AG04449 (cell line): ENCODE results near the gene SFXN4.
A peak's percentile ranks its signal among the peaks of the same experiment; 100 is the strongest.
"Not testable (repeated sequence)": the region's sequence is repeated elsewhere in the genome, so short reads cannot be mapped to it uniquely, and the experiment has no call there.

ENCODE experiments used
- CTCF ChIA-PET: fragments of 350-600 bp; formaldehyde crosslinking; extraction: SDS; loops from one replicate; lab custom pipeline; 2021; ENCODE audit warnings: antibody characterized with exemption; lab: Yijun Ruan, JAX
- POLR2A ChIA-PET: fragments of 400-600, 350-600 bp; formaldehyde crosslinking; extraction: SDS; loops from one replicate; lab custom pipeline; 2020; ENCODE audit warnings: antibody characterized with exemption, inconsistent platforms; lab: Yijun Ruan, JAX
- DNase-seq: peaks from one replicate; pipeline ENCODE4 v3.0.0-alpha.2; 2010; ENCODE audit warnings: low read depth, low spot score
- H3K4me3 ChIP-seq: 2 replicates; pipeline ENCODE4 v1.5.1; 2011; ENCODE audit warnings: low read depth, mild to moderate bottlenecking, control low read depth, low read length
- TF ChIP-seq, protein P1 (sequence below): IDR thresholded peaks from one replicate; pipeline ENCODE4 v1.5.1; 2011; ENCODE audit warnings: mild to moderate bottlenecking, moderate library complexity, low read length, control low read depth, inconsistent platforms; ENCODE audit not compliant: insufficient read depth; ENCODE audit errors: missing control alignments

SFXN4 gene

DNA sequence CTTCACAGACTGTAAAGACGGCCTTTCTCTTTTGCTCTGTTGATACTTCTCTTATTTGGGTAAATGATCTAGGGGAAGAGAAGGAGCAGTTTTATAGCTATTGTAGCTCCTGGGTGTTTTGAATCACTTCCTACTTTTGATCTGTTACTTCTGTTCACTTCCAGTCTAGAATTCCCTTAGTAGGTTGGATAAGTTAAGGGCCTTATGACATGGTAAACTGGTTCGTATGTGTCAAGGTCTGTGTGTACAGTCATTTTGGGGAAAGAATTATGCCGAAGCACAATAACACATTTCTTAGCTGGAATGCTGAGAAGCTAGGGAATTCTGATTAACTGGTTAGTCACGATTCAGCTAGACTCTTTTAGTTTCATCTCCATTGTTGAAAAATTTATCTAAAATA is 53.5 kb downstream of the SFXN4 start:
- H3K4me3 ChIP-seq = no peak overlapping the region
- TF ChIP-seq, protein P1, sequence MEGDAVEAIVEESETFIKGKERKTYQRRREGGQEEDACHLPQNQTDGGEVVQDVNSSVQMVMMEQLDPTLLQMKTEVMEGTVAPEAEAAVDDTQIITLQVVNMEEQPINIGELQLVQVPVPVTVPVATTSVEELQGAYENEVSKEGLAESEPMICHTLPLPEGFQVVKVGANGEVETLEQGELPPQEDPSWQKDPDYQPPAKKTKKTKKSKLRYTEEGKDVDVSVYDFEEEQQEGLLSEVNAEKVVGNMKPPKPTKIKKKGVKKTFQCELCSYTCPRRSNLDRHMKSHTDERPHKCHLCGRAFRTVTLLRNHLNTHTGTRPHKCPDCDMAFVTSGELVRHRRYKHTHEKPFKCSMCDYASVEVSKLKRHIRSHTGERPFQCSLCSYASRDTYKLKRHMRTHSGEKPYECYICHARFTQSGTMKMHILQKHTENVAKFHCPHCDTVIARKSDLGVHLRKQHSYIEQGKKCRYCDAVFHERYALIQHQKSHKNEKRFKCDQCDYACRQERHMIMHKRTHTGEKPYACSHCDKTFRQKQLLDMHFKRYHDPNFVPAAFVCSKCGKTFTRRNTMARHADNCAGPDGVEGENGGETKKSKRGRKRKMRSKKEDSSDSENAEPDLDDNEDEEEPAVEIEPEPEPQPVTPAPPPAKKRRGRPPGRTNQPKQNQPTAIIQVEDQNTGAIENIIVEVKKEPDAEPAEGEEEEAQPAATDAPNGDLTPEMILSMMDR = no peak
- ChIA-PET CTCF (no interaction called here), POLR2A (interaction anchor here (0.7 to 1.4 kb wide), 3 partner anchors 8 to 421 kb away, joined by 3 to 4 read pairs (median 3); partner anchors contain the start of genes DENND10 and EIF3A)
- DNase-seq = peak; percentile 64

DNA sequence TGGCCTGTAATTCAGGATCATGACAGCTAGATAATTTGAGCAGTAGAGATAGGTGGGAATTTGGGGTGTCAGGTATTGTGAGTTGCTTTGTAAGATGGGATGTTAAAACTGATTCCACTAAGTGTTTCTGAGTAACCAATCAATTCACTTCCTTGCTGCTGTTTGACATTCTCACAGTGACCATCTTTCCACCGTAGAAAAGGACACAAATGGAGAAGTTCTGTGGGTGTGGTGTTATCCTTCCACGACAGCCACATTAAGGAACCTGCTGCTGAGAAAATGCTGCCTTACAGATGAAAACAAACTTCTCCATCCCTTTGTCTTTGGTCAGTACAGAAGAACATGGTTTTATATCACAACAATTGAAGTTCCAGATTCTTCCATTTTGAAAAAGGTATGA is 57.7 kb downstream of the SFXN4 start:
- POLR2A ChIA-PET = interaction anchor here (0.7 kb wide), 1 partner anchor 734 kb away, joined by 4 read pairs; no protein-coding TSS in a partner anchor
- not testable (repeated sequence) for H3K4me3 ChIP-seq, DNase-seq
- CTCF ChIA-PET = interaction anchor here (1.0 kb wide), 1 partner anchor 45 kb away, joined by 3 read pairs; no protein-coding TSS in a partner anchor

DNA sequence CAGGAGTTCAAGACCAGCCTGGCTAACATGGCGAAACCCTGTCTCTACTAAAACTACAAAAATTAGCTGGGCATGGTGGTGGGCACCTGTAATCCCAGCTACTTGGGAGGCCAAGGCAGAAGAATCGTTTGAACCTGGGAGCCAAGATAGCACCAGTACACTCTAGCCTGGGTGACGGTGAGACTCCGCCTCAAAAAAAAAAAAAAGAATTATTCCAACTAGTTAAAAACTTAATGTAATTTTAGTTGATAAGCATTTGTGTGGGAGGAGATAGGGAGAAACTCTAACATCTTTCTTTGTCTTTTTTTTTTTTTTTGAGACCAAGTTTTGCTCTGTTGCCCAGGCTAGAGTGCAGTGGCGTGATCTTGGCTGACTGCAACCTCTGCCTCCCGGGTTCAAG is 58.4 kb downstream of the SFXN4 start:
- CTCF ChIA-PET = interaction anchor here (1.0 kb wide), 1 partner anchor 46 kb away, joined by 3 read pairs; no protein-coding TSS in a partner anchor
- H3K4me3 ChIP-seq, DNase-seq: not testable (repeated sequence)
- POLR2A ChIA-PET = interaction anchor here (0.7 kb wide), 1 partner anchor 733 kb away, joined by 4 read pairs; no protein-coding TSS in a partner anchor

DNA sequence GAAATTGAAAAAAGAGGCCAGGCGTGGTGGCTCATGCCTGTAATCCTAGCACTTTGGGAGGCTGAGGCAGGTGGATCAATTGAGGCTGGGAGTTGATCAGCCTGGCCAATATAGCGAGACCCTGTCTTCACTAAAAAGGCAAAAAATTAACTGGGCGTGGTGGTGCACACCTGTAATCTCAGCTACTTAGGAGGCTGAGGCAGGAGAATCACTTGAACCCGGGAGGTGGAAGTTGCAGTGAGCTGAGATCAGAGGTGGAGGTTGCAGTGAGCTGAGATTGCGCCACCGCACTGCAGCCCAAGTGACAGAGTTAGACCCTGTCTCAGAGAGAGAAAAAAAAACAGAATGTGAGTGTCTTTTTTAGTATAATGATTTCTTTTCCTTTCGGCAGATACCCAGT is 59.6 kb downstream of the SFXN4 start:
- H3K4me3 ChIP-seq, DNase-seq, POLR2A ChIA-PET, CTCF ChIA-PET: not testable (repeated sequence)

DNA sequence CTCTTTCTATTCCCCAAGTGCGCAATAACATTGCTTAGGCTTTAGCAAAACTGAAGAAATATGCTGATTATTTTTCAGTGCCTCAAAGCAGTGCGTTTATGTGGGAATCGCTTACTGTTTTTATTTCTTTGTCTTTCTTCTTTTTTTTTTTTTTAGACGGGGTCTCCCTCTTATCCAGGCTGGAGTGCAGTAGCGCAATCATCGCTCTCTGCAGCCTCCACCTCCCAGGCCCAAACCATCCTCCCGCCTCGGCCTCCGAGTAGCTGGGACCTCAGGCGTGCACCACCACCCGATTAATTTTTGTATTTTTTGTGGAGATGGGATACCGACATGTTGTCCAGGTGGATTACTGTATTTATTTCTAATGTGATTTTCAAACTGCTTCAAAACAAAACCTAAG is 60.4 kb downstream of the SFXN4 start:
- no peak for DNase-seq
- POLR2A ChIA-PET = interaction anchor here (0.7 to 1.8 kb wide), 5 partner anchors 9 to 28 kb away, joined by 3 to 8 read pairs (median 4); no protein-coding TSS in a partner anchor

DNA sequence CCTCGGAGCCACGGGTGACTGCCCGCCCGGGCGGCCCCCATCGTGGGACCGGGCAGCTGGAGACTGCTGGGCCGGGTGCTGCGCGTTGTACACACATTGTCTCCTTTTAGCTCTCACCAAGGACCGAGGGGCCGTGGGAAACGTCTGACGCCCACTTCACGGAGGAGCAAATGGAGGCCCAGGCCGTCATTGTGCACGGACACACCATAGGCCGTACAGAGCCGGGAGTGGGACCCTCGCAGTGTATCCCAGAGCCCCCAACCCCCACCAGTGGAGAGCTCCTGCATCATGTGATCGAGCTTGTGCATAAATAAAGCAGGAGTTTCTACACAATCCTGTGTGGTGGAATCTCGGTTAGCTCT is 60.9 kb downstream of the SFXN4 start:
- TF ChIP-seq, protein P1 = no peak
- H3K4me3 ChIP-seq = peak overlapping the region; percentile 83
- no peak for DNase-seq
- POLR2A ChIA-PET = interaction anchor here (0.7 to 1.8 kb wide), 5 partner anchors 9 to 28 kb away, joined by 3 to 8 read pairs (median 4); no protein-coding TSS in a partner anchor
- CTCF ChIA-PET = interaction anchor here (1.0 to 1.5 kb wide), 3 partner anchors 11 to 25 kb away, joined by 3 to 4 read pairs (median 4); no protein-coding TSS in a partner anchor

More for the DNA sequence above, 60.4 kb downstream of the SFXN4 start:
- CTCF ChIA-PET = interaction anchor here (1.0 to 1.5 kb wide), 2 partner anchors 11 to 14 kb away, joined by 4 read pairs; no protein-coding TSS in a partner anchor
- TF ChIP-seq, protein P1 = no peak
- peak overlapping the region; percentile 83 for H3K4me3 ChIP-seq

DNA sequence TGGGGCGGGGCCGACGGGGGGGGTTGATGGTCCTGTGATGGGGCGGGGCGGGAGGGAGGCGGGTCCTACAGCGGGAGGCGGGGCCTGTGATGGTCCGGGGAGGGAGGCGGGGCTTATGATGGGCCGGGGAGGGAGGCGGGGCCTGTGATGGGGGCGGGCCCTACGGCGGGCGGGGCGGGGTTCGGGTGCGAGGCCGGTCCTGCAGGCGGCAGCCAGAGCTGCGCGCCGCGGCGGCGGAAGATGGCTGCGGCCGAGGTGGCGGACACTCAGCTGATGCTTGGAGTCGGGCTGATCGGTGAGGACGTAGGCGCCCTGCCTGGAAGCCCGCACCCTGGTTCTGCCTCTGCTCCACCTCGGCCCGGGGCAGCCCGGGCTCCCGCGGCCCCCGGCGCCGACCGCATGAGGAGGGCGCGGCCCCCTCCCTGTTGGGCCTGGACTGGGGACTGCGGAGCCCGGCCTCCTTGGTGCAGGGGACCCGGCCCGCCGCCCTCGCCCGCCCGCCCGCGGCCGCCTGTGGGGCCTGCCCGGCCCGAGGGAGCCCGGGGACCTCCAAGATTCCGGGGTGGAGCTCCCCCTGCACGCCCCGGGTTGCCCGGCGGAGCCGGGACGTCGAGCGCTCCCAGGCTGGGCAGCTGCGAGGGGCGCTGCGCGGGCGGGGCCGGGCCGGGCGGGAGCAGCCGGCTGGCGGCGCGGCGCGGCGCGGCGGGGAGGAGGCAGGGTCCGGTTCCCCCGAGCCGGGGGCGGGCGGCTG is 61.4 kb downstream of the SFXN4 start, which contains the start of gene DENND10:
DENND10 (plus strand) TSS at position 211 of the 751 bp plus-strand sequence; CDS start at position 241, 30 bp downstream.
- TF ChIP-seq, protein P1 = no peak
- no peak for DNase-seq
- POLR2A ChIA-PET = interaction anchor here (0.7 to 1.8 kb wide), 6 partner anchors 8 to 29 kb away, joined by 3 to 8 read pairs (median 4); no protein-coding TSS in a partner anchor
- CTCF ChIA-PET = interaction anchor here (0.7 to 1.5 kb wide), 4 partner anchors 12 to 25 kb away, joined by 3 to 4 read pairs (median 4); no protein-coding TSS in a partner anchor
- H3K4me3 ChIP-seq = peak within 1 kb of the TSS; percentile 83
